Type B pancreatic cell (in vitro differentiated cells): ENCODE measurements around the gene WDSUB1. TPM values are rescaled to one million over a fixed set of nuclear protein-coding genes. Genes with fewer than 3 reads are reported as not detected.

Experiments used
- DNase-seq: peaks from one replicate; pipeline ENCODE4 v3.0.0; 2021; ENCODE audit warnings: mixed read lengths; ENCODE audit not compliant: unreplicated experiment; ENCODE audit errors: extremely low spot score
- H3K27ac Mint-ChIP-seq: 2 replicates; pipeline ENCODE4 v1.8.0; 2021; ENCODE audit warnings: mild to moderate bottlenecking, mixed read lengths
- H3K27me3 Mint-ChIP-seq: 2 replicates; pipeline ENCODE4 v1.8.0; 2021; ENCODE audit warnings: mixed read lengths
- H3K36me3 Mint-ChIP-seq: 2 replicates; pipeline ENCODE4 v1.8.0; 2021; ENCODE audit warnings: mixed read lengths
- H3K4me1 Mint-ChIP-seq: one replicate; pipeline ENCODE4 v1.8.0; 2021; ENCODE audit warnings: mixed read lengths; ENCODE audit not compliant: unreplicated experiment
- H3K4me3 Mint-ChIP-seq: 2 replicates; pipeline ENCODE4 v1.8.0; 2021; ENCODE audit warnings: mild to moderate bottlenecking, mixed read lengths
- H3K9me3 Mint-ChIP-seq: 2 replicates; pipeline ENCODE4 v1.8.0; 2021; ENCODE audit warnings: mixed read lengths
- total RNA-seq: library from RNA; stranded (reverse); gene quantifications from 2 replicates; pipeline ENCODE4 v1.2.1, GENCODE V29; 2021; ENCODE audit warnings: low replicate concordance
- TF ChIP-seq, protein P1 (sequence below): fragments of 200-600 bp; sonication (generic); conservative IDR thresholded peaks from 2 replicates; pipeline ENCODE4 v1.5.0; 2021; ENCODE audit warnings: antibody characterized with exemption, mild to moderate bottlenecking

The WDSUB1 gene
- total RNA-seq, 1 donor from 2014 or later, result 9.5 TPM

DNA sequence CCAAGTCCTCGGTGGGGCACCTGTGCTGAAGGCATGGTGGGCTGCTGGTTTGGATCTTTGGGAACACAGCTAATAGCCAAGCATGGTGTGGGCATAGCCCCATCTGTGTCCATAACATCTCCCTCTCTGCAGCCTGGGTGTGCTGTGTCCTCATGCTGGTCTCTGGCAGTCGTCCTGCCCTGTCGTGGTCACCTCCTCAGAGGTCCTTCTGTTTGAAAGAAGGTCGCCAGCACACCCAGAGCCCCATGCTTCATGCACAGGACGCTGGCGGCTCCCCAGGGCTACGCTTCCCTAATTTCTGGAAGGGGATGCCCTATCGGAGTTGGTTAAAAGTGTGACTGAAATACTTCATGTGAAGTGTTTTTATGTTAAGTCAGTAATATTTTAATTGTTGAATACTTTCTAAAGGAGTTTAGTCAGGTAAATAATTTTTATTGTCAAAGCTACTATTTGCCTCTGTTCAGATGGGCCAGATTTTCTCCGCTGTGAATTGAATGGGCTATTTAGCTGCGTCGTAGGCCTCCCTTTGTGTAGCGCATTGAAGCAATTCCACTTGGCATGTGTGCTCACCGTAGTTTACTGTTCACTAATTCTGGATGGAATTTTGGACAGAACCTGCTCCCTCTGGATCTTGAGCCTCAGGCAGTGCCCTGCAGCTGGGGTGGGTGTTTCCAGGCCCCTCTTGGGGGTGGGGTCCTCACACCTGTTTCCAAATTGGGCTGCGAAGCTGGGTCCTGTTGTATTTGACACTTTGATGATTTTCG is 81.9 kb downstream of the WDSUB1 start:
- DNase-seq, result no peak
- TF ChIP-seq, protein P1, sequence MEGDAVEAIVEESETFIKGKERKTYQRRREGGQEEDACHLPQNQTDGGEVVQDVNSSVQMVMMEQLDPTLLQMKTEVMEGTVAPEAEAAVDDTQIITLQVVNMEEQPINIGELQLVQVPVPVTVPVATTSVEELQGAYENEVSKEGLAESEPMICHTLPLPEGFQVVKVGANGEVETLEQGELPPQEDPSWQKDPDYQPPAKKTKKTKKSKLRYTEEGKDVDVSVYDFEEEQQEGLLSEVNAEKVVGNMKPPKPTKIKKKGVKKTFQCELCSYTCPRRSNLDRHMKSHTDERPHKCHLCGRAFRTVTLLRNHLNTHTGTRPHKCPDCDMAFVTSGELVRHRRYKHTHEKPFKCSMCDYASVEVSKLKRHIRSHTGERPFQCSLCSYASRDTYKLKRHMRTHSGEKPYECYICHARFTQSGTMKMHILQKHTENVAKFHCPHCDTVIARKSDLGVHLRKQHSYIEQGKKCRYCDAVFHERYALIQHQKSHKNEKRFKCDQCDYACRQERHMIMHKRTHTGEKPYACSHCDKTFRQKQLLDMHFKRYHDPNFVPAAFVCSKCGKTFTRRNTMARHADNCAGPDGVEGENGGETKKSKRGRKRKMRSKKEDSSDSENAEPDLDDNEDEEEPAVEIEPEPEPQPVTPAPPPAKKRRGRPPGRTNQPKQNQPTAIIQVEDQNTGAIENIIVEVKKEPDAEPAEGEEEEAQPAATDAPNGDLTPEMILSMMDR, result no peak
- no peaks in the 10 kb centered on the region for H3K27me3 Mint-ChIP-seq
- peaks cover 18% of the 10 kb centered on the region for H3K4me1 Mint-ChIP-seq
- no peak overlapping the region for H3K27ac Mint-ChIP-seq
- H3K36me3 Mint-ChIP-seq, result peaks cover 24% of the 10 kb centered on the region
- H3K4me3 Mint-ChIP-seq, result no peak overlapping the region
- no peaks in the 10 kb centered on the region for H3K9me3 Mint-ChIP-seq

DNA sequence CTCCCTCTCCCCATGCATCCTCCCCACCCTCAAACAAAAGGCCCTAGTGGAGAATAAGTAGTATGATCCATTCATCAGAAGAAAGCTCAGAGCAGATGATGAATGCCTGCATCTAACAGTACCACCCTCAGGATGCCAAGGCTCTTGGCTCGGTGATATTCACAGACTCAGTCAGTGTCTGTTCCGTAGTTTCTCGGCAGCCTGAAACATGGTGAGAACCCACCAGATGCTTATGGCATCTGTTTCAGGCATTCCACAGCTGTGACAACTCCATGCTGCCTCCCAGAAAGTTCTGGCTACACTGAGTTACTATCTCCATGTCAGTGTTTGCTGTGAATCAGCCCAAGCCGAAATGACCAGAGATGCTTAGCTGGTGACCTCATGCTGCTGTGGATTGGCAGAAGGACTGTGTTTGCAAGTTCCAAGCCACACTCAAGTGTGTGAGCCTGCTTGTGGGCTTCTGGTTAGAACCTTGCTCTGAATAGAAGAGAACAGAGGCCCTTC is 83.9 kb downstream of the WDSUB1 start:
- H3K27ac Mint-ChIP-seq, result no peak overlapping the region
- peaks cover 17% of the 10 kb centered on the region for H3K4me1 Mint-ChIP-seq
- no peak overlapping the region for H3K4me3 Mint-ChIP-seq
- peaks cover 34% of the 10 kb centered on the region for H3K36me3 Mint-ChIP-seq
- no peak for DNase-seq
- no peaks in the 10 kb centered on the region for H3K27me3 Mint-ChIP-seq
- H3K9me3 Mint-ChIP-seq, result no peaks in the 10 kb centered on the region
- TF ChIP-seq, protein P1, result no peak

DNA sequence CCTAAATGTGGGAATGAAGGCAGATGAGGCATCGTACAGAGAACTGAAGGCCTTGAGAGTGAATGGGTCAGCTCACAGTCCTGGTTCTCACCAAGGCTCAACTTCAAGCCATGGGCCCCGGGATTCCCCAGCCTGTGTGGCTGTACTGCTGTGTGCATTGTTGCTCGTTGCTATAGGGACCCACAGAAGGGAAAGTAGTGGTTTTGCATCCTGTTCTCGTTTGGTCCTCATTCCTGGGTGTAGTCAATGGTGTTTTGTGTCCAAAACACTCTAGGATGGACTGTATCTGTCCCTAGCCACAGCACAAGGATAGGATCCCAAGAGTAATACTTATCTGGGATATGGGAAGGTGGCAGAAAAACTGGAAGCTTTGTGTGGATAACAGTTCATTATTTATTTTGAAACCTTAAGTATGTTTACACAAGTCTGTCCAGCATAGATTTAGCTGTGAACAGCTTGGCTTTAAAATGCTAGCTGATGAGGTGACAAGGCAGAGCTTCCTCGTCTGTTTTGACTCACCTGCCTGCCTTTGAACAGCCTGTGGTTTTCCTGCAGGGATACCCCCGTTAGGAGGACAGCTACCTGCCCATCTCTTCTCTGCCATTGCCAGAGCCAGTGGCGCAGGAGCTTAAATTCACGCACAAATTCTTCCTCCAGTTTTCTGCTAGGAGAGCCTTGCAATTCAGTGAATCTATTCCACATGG is 85.0 kb downstream of the WDSUB1 start:
- Mint-ChIP-seq H3K4me1 (peaks cover 20% of the 10 kb centered on the region), H3K9me3 (no peaks in the 10 kb centered on the region), H3K27me3 (no peaks in the 10 kb centered on the region), H3K27ac (peak overlapping the region; percentile 48), H3K36me3 (peaks cover 37% of the 10 kb centered on the region), H3K4me3 (no peak overlapping the region)
- no peak for DNase-seq
- TF ChIP-seq, protein P1, result no peak

DNA sequence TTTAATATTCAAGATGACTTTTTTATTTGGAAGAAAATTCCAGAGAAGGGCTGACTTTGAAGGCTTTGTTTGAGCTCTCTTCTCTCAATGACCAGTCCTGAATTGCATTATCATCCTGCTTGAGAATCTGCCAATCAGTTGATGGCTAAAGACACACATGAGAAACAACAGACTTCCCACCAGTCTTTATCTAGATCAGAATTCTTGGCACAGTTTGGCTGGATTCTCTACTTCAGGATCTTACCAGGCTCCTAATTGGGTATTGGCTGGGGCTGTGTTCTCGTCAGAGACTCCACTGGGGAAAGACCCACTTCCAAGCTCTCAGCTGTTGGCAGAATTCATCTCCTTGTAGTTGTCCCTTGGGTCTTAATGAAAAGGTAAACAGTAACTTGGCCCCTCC is 86.0 kb downstream of the WDSUB1 start:
- Mint-ChIP-seq H3K36me3 (peaks cover 35% of the 10 kb centered on the region), H3K27ac (peak overlapping the region; percentile 48), H3K27me3 (no peaks in the 10 kb centered on the region), H3K4me3 (no peak overlapping the region), H3K9me3 (no peaks in the 10 kb centered on the region), H3K4me1 (peaks cover 20% of the 10 kb centered on the region)
- TF ChIP-seq, protein P1, result no peak
- DNase-seq, result no peak

DNA sequence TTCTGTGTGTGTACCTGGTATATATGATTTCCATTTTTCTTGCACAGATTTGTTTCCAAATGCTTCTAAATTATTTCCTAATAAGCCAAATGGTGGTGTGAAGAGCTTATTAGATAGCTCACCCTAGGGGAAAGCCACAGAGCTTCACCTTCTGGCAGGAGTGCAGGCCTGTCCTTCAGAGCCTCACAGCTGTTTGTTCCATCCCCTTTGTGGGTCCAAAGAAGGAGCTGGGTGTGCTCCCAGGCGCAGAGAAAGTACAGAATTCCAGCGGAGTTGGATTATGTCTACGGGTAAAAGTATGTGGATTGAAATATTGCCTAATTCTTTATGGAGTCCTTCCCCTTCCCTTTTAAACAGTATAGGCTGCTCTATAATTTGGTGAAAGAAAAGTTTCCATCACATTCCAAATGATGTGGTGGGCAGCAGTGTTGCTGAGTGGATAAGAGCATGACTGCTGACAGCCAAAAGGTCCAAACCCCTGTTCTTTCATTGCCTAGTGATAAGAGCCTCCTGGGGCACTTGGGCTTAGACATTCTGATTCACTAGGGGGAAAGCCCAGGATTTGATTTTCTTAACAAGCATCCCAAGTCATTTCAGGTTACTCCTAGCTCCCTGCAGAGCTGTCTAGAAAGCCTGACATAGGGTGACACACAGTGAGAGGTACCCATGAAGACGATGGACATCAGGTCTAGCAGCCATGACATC is 86.6 kb downstream of the WDSUB1 start:
- no peak overlapping the region for H3K4me3 Mint-ChIP-seq
- H3K27ac Mint-ChIP-seq, result peak overlapping the region; percentile 48
- H3K36me3 Mint-ChIP-seq, result peaks cover 34% of the 10 kb centered on the region
- H3K4me1 Mint-ChIP-seq, result peaks cover 20% of the 10 kb centered on the region
- TF ChIP-seq, protein P1, result no peak
- DNase-seq, result no peak
- no peaks in the 10 kb centered on the region for H3K9me3 Mint-ChIP-seq
- no peaks in the 10 kb centered on the region for H3K27me3 Mint-ChIP-seq
